ENCODE data around the gene CDC42BPA.
"Not testable (repeated sequence)": the region's sequence is repeated elsewhere in the genome, so short reads cannot be mapped to it uniquely, and the experiment has no call there.

Gene CDC42BPA

GRCh38 chr1:227112538-227112937 lies 205.8 kb downstream of the CDC42BPA start:
- no peak for DNase-seq (ENCODE audit: extremely low spot score)
- ChIA-PET CTCF (interaction anchor here (1.0 to 1.9 kb wide), 4 partner anchors 11 to 199 kb away, joined by 3 to 5 read pairs (median 4); no protein-coding TSS in a partner anchor), POLR2A (no interaction called here)
- TF ChIP-seq CTCF (IDR thresholded peaks at IDR 0.05; ENCODE audit: control extremely low read depth, extremely low read depth, low read depth, missing control alignments), result no peak

- CTCF ChIA-PET, result interaction anchor here (0.9 to 1.9 kb wide), 6 partner anchors 12 to 198 kb away, joined by 3 to 5 read pairs (median 4); no protein-coding TSS in a partner anchor
Measured at GRCh38 chr1:227111782-227112181, 206.5 kb downstream of the CDC42BPA start.

GRCh38 chr1:227105291-227105690 lies 213.0 kb downstream of the CDC42BPA start:
- POLR2A ChIA-PET; DNase-seq (ENCODE audit: extremely low spot score): not testable (repeated sequence)
- CTCF ChIA-PET, result interaction anchor here (1.2 kb wide), 1 partner anchor 9 kb away, joined by 5 read pairs; no protein-coding TSS in a partner anchor

More at GRCh38 chr1:227111782-227112181, 206.5 kb downstream of the CDC42BPA start:
- POLR2A ChIA-PET, result no interaction called here
- DNase-seq (ENCODE audit: extremely low spot score), result no peak
- no peak for TF ChIP-seq CTCF (IDR thresholded peaks at IDR 0.05; ENCODE audit: control extremely low read depth, extremely low read depth, low read depth, missing control alignments)

GRCh38 chr1:227102056-227102455 lies 216.2 kb downstream of the CDC42BPA start:
- TF ChIP-seq CTCF (IDR thresholded peaks at IDR 0.05; ENCODE audit: control extremely low read depth, extremely low read depth, low read depth, missing control alignments), result no peak
- no peak for DNase-seq (ENCODE audit: extremely low spot score)
- ChIA-PET CTCF (no interaction called here), POLR2A (no interaction called here)

- no peak for DNase-seq (ENCODE audit: extremely low spot score)
- ChIA-PET POLR2A (no interaction called here), CTCF (interaction anchor here (1.1 to 1.2 kb wide), 2 partner anchors 17 to 28 kb away, joined by 3 read pairs; no protein-coding TSS in a partner anchor)
- TF ChIP-seq CTCF (IDR thresholded peaks at IDR 0.05; ENCODE audit: control extremely low read depth, extremely low read depth, low read depth, missing control alignments), result no peak
Measured at GRCh38 chr1:227094249-227094966, 223.9 kb downstream of the CDC42BPA start.

- ChIA-PET CTCF (interaction anchor here (1.1 to 1.2 kb wide), 2 partner anchors 18 to 27 kb away, joined by 3 read pairs; no protein-coding TSS in a partner anchor), POLR2A (no interaction called here)
- DNase-seq (ENCODE audit: extremely low spot score), result no peak
- no peak for TF ChIP-seq CTCF (IDR thresholded peaks at IDR 0.05; ENCODE audit: control extremely low read depth, extremely low read depth, low read depth, missing control alignments)
Measured at GRCh38 chr1:227093309-227093708, 225.0 kb downstream of the CDC42BPA start.

- ChIA-PET CTCF (no interaction called here), POLR2A (no interaction called here)
- no peak for DNase-seq (ENCODE audit: extremely low spot score)
- no peak for TF ChIP-seq CTCF (IDR thresholded peaks at IDR 0.05; ENCODE audit: control extremely low read depth, extremely low read depth, low read depth, missing control alignments)
Measured at GRCh38 chr1:227092069-227092468, 226.2 kb downstream of the CDC42BPA start.
